ENCODE results near the gene RBL1.

The RBL1 gene

DNA sequence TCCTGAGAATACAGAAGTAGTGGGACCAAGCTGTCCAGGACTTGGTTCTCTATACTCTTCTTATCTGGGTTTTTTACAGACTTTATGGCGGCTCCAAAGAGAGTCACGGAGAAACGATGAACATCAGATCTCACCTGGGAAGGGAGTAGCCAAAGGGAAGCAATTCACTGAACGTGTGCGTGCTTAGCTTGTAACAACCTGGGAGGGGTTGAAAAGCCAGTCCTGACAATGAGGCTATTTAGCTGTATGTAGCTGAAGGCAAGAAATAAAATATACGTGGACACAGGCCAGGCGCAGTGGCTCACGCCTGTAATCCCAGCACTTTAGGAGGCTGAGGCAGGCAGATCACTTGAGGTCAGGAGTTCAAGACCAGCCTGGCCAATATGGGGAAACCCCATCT, 18.2 kb upstream of the RBL1 start:
- TF ChIP-seq, protein P1, sequence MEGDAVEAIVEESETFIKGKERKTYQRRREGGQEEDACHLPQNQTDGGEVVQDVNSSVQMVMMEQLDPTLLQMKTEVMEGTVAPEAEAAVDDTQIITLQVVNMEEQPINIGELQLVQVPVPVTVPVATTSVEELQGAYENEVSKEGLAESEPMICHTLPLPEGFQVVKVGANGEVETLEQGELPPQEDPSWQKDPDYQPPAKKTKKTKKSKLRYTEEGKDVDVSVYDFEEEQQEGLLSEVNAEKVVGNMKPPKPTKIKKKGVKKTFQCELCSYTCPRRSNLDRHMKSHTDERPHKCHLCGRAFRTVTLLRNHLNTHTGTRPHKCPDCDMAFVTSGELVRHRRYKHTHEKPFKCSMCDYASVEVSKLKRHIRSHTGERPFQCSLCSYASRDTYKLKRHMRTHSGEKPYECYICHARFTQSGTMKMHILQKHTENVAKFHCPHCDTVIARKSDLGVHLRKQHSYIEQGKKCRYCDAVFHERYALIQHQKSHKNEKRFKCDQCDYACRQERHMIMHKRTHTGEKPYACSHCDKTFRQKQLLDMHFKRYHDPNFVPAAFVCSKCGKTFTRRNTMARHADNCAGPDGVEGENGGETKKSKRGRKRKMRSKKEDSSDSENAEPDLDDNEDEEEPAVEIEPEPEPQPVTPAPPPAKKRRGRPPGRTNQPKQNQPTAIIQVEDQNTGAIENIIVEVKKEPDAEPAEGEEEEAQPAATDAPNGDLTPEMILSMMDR (IDR thresholded peaks at IDR 0.05): no peak
- H3K27ac Mint-ChIP-seq: no peak overlapping the region
- H3K9me3 Mint-ChIP-seq: no peaks in the 10 kb centered on the region
- peaks cover 3% of the 10 kb centered on the region for H3K27me3 Mint-ChIP-seq (ENCODE audit: low read depth, poor library complexity)
- H3K4me3 Mint-ChIP-seq: no peak overlapping the region
- DNase-seq: no peak
- H3K4me1 Mint-ChIP-seq: no peaks in the 10 kb centered on the region
- peaks cover 5% of the 10 kb centered on the region for H3K36me3 Mint-ChIP-seq (ENCODE audit: low read depth)

DNA sequence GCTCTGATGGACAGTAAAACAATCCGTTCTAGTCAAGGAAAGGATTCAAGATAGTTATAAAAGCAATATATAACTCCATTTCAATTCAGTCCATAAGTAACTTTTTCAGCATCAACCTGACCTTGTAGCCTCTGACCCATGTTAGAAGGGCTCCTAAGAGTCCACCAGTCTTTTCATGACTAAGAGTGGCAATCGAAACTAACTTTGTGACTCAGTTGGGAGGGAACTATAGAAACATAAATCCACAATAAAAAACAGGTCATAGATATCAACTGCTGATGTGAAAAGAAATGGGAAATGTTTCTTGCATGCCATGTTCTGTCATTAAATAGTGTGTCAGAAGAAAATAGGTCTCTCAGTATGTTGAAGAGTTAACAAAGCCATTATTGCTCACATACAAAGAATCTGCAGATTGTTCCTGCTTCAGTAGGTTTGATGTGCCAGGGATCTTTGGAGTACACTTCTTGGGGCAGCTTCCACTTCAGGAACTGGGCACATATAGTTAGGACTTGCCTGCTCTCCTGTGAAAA, 16.2 kb upstream of the RBL1 start:
- Mint-ChIP-seq H3K9me3 (no peaks in the 10 kb centered on the region), H3K27ac (no peak overlapping the region), H3K36me3 (ENCODE audit: low read depth) (peaks cover 5% of the 10 kb centered on the region), H3K27me3 (ENCODE audit: low read depth, poor library complexity) (peaks cover 4% of the 10 kb centered on the region), H3K4me3 (no peak overlapping the region), H3K4me1 (no peaks in the 10 kb centered on the region)
- DNase-seq: no peak
- TF ChIP-seq, protein P1 (IDR thresholded peaks at IDR 0.05): no peak

DNA sequence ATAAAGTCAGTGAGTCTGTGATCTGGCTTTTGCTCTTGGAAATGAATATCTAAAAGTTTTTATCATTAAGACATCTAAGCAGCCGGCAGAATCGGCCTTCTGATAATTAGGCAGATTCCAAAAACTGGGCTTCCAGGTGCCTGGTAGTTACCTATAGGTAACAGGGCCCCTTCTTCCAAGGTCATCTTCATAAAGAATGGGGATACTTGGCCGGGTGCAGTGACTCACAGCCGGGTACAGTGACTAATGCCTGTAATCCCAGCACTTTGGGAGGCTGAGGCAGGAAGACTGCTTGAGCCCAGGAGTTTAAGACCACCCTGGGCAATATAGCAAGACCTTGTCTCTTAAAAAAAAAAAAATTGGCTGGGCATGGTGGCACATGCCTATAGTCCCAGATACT, 12.9 kb upstream of the RBL1 start:
- Mint-ChIP-seq H3K36me3 (ENCODE audit: low read depth) (no peaks in the 10 kb centered on the region), H3K4me3 (no peak overlapping the region), H3K27me3 (ENCODE audit: low read depth, poor library complexity) (peaks cover 5% of the 10 kb centered on the region), H3K9me3 (no peaks in the 10 kb centered on the region), H3K27ac (no peak overlapping the region), H3K4me1 (no peaks in the 10 kb centered on the region)
- TF ChIP-seq, protein P1 (IDR thresholded peaks at IDR 0.05): no peak
- DNase-seq: no peak

GRCh38 chr20:37102571-37102970, 6.8 kb upstream of the RBL1 start:
- Mint-ChIP-seq H3K4me1 (peaks cover 4% of the 10 kb centered on the region), H3K9me3 (no peaks in the 10 kb centered on the region), H3K4me3 (no peak overlapping the region), H3K36me3 (ENCODE audit: low read depth) (no peaks in the 10 kb centered on the region), H3K27ac (peak overlapping the region; percentile 80), H3K27me3 (ENCODE audit: low read depth, poor library complexity) (peaks cover 8% of the 10 kb centered on the region)
- DNase-seq: no peak
- TF ChIP-seq, protein P1 (IDR thresholded peaks at IDR 0.05): no peak

- peak overlapping the region; percentile 100 for H3K27ac Mint-ChIP-seq
- peaks cover 28% of the 10 kb centered on the region for H3K4me1 Mint-ChIP-seq
- peak overlapping the region; percentile 97 for H3K4me3 Mint-ChIP-seq
- no peaks in the 10 kb centered on the region for H3K9me3 Mint-ChIP-seq
- H3K27me3 Mint-ChIP-seq (ENCODE audit: low read depth, poor library complexity): peaks cover 3% of the 10 kb centered on the region
- H3K36me3 Mint-ChIP-seq (ENCODE audit: low read depth): peaks cover 16% of the 10 kb centered on the region
- DNase-seq: no peak
- TF ChIP-seq, protein P1 (IDR thresholded peaks at IDR 0.05): no peak
These were observed 731 bp upstream of the RBL1 start for GRCh38 chr20:37096415-37097041.

DNA sequence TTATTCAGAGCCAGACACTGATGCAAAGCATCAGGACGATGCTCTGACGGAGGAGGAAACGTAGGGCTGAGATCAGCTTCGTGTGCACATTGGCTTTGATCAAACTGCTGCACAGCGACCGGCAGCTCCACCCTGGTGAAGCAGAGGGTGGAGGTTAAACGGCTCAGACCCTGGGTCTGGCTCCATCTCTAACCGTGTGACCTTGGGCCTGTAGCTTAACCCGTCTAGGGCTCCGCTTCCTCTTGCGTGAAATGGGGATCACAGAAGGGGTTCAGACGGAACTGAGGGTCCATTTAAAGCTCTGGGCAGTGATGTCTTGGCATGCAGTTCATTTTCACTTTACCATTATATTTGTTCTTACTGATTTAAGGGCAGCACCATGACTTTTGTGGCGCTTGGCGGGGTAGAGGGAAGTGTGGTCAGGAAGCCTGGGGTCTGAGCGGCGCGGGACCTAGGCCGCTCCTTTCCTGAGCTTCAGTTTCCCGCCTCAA, 644 bp downstream of the RBL1 start:
- Mint-ChIP-seq H3K27me3 (ENCODE audit: low read depth, poor library complexity) (no peaks in the 10 kb centered on the region), H3K4me3 (peak overlapping the region; percentile 97), H3K36me3 (ENCODE audit: low read depth) (peaks cover 26% of the 10 kb centered on the region), H3K27ac (no peak overlapping the region), H3K9me3 (no peaks in the 10 kb centered on the region), H3K4me1 (peaks cover 28% of the 10 kb centered on the region)
- peak; percentile 3 for DNase-seq
- TF ChIP-seq, protein P1 (IDR thresholded peaks at IDR 0.05): no peak

Data from nephron progenitor cell (in vitro differentiated cells).